ENCODE data around the gene TMEM150A. TPM values are rescaled to one million over a fixed set of nuclear protein-coding genes. Genes with fewer than 3 reads are reported as not detected.

The TMEM150A gene
- total RNA-seq, 2 experiments from 2014 or later: 0.92 to 1.1 TPM

DNA sequence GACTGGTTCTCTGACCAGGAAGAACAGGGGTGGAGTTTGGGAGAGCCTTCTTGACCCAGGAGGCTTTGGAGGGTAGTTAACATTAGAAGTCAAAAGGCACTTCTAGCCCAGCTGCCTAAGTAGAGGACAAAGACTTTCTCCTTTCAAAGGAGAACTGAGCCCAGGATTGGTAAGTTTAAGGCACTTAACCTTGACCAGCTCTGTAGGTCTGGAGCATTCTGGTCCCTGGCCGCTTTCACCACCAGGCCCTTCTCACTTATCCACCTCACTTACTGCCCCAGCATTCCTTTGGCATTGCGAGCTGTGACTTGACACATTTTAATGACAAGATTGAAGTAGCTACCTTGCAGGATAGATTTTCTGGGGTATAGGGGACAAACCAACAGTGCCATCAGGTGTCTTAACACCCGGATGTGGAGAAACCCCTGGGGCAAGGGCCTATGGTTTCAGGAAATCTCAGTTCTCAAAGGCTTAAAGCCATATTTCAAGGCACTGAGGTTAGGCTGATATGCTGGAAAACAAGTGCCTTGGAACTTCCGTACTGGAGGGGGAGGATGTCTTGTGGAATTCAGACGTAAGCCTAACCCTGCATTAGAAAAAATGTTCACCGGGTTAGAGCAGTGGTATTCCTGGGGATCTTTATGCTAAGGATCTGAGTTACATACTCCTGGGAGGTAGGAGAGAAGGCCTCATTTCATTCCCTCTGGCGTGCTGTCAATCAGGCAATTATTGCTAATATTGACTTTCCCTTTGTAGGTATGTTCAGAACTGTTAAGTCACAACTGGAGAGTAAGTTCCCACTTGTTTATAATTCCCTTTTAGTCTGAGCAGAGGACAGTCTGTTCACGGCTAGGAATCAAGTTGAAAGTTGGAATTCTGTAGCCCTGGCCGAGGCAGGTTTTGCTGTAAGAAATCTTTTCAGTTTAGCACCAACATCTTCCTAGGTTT is 5.0 kb upstream of the TMEM150A start:
- intact Hi-C loops (cut with micrococcal nuclease; ENCODE audit: unreplicated experiment): no loop called here

GRCh38 chr2:85606116-85606455 is 3.6 kb upstream of the TMEM150A start:
- no peak for DNase-seq (ENCODE audit: low spot score)
- H4K20me1 ChIP-seq (ENCODE audit: insufficient read depth, low read length): no peaks in the 10 kb centered on the region; the same call in 1 of the 2 replicates
- H3K27ac ChIP-seq (ENCODE audit: low read depth, low read length, poor library complexity, severe bottlenecking): no peak overlapping the region
- intact Hi-C loops (cut with micrococcal nuclease; ENCODE audit: unreplicated experiment): no loop called here
- no peaks in the 10 kb centered on the region for H3K9me2 ChIP-seq (ENCODE audit: insufficient read depth, low read length)
- H3K4me2 ChIP-seq (ENCODE audit: low read length): no peak overlapping the region
- no peak overlapping the region for H2AFZ ChIP-seq (ENCODE audit: low read length)
- BruUV-seq (replicated peaks): no TSS peak
- no peak for TF ChIP-seq EZH2phosphoT487 (IDR thresholded peaks at IDR 0.05; ENCODE audit: borderline replicate concordance, low read depth, low read length)
- TF ChIP-seq, protein P1, sequence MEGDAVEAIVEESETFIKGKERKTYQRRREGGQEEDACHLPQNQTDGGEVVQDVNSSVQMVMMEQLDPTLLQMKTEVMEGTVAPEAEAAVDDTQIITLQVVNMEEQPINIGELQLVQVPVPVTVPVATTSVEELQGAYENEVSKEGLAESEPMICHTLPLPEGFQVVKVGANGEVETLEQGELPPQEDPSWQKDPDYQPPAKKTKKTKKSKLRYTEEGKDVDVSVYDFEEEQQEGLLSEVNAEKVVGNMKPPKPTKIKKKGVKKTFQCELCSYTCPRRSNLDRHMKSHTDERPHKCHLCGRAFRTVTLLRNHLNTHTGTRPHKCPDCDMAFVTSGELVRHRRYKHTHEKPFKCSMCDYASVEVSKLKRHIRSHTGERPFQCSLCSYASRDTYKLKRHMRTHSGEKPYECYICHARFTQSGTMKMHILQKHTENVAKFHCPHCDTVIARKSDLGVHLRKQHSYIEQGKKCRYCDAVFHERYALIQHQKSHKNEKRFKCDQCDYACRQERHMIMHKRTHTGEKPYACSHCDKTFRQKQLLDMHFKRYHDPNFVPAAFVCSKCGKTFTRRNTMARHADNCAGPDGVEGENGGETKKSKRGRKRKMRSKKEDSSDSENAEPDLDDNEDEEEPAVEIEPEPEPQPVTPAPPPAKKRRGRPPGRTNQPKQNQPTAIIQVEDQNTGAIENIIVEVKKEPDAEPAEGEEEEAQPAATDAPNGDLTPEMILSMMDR (conservative IDR thresholded peaks at IDR 0.05; ENCODE audit: low read length): no peak
- no peaks in the 10 kb centered on the region for H3K9me3 ChIP-seq (ENCODE audit: low read length)
- H3K79me2 ChIP-seq (ENCODE audit: insufficient read depth, low read depth, low read length): peaks cover 9% of the 10 kb centered on the region; the same call in 1 of the 2 replicates
- ChIA-PET POLR2A (interaction anchor here (0.6 to 2.1 kb wide), 5 partner anchors 9 to 181 kb away, joined by 3 to 19 read pairs (median 4); partner anchors contain the start of genes RNF181 and VAMP8), CTCF (ENCODE audit: unreplicated experiment) (no interaction called here)
- H3K36me3 ChIP-seq (ENCODE audit: insufficient read depth, low read length): peaks cover 40% of the 10 kb centered on the region
- H3K4me3 ChIP-seq (ENCODE audit: low read depth, low read length, poor library complexity, severe bottlenecking): no peak overlapping the region
- peaks cover 17% of the 10 kb centered on the region for H3K4me1 ChIP-seq (ENCODE audit: insufficient read depth, low read length, poor library complexity, severe bottlenecking)

More for the DNA sequence above, 5.0 kb upstream of the TMEM150A start:
- Histone ChIP-seq H3K79me2 (ENCODE audit: insufficient read depth, low read depth, low read length) (peaks cover 20% of the 10 kb centered on the region; the same call in 1 of the 2 replicates), H2AFZ (ENCODE audit: low read length) (no peak overlapping the region), H3K27ac (ENCODE audit: low read depth, low read length, poor library complexity, severe bottlenecking) (no peak overlapping the region), H3K4me2 (ENCODE audit: low read length) (no peak overlapping the region), H3K9me2 (ENCODE audit: insufficient read depth, low read length) (no peaks in the 10 kb centered on the region), H4K20me1 (ENCODE audit: insufficient read depth, low read length) (no peaks in the 10 kb centered on the region; the same call in 1 of the 2 replicates), H3K9me3 (ENCODE audit: low read length) (no peaks in the 10 kb centered on the region), H3K4me3 (ENCODE audit: low read depth, low read length, poor library complexity, severe bottlenecking) (no peak overlapping the region), H3K36me3 (ENCODE audit: insufficient read depth, low read length) (peaks cover 40% of the 10 kb centered on the region), H3K4me1 (ENCODE audit: insufficient read depth, low read length, poor library complexity, severe bottlenecking) (peaks cover 16% of the 10 kb centered on the region)
- CTCF ChIA-PET (ENCODE audit: unreplicated experiment): no interaction called here
- DNase-seq (ENCODE audit: low spot score): no peak
- no TSS peak for BruUV-seq (replicated peaks)
- TF ChIP-seq EZH2phosphoT487 (IDR thresholded peaks at IDR 0.05; ENCODE audit: borderline replicate concordance, low read depth, low read length): no peak
- TF ChIP-seq, protein P1 (conservative IDR thresholded peaks at IDR 0.05; ENCODE audit: low read length): no peak
- POLR2A ChIA-PET: interaction anchor here (0.9 kb wide), 1 partner anchor 12 kb away, joined by 4 read pairs; the partner anchor contains the start of gene RNF181

Measured in OCI-LY7 (cell line).